WTC11 (cell line): ENCODE measurements around the gene DYNLT1. TPM values are rescaled to one million over a fixed set of nuclear protein-coding genes. Genes with fewer than 3 reads are reported as not detected.

ENCODE experiments used
- ATAC-seq: fragments of 200-7000 bp; cut with Tn5 transposase; 2 replicates; pipeline ENCODE4 v1.10.0; 2021; ENCODE audit warnings: mild to moderate bottlenecking, moderate library complexity
- CTCF ChIA-PET: fragments of 300-600 bp; sonication (Branson Sonifier 250); formaldehyde crosslinking; loops from one replicate; lab custom pipeline; 2021; ENCODE audit warnings: antibody characterized with exemption; lab: Charles Lee
- POLR2A ChIA-PET: fragments of 350-600 bp; sonication (Branson Sonifier 250); formaldehyde crosslinking; loops from one replicate; lab custom pipeline; 2021; ENCODE audit warnings: antibody characterized with exemption; lab: Charles Lee
- DNase-seq: peaks from one replicate; pipeline ENCODE4 v3.0.0; 2021; ENCODE audit warnings: low spot score
- H3K27ac Mint-ChIP-seq: 2 replicates; pipeline ENCODE4 v1.8.0; 2021; ENCODE audit warnings: mixed read lengths
- H3K27me3 Mint-ChIP-seq: 2 replicates; pipeline ENCODE4 v1.8.0; 2021; ENCODE audit warnings: low read depth, mild to moderate bottlenecking, moderate library complexity, mixed read lengths
- H3K36me3 Mint-ChIP-seq: 2 replicates; pipeline ENCODE4 v1.8.0; 2021; ENCODE audit warnings: mixed read lengths
- H3K4me1 Mint-ChIP-seq: 2 replicates; pipeline ENCODE4 v1.8.0; 2022; ENCODE audit warnings: mixed read lengths
- H3K4me3 Mint-ChIP-seq: 2 replicates; pipeline ENCODE4 v1.8.0; 2021; ENCODE audit warnings: mild to moderate bottlenecking, moderate library complexity, mixed read lengths
- H3K9me3 Mint-ChIP-seq: 2 replicates; pipeline ENCODE4 v1.8.0; 2021; ENCODE audit warnings: mixed read lengths
- CBFB ChIP-seq: sonication (generic); formaldehyde crosslinking; IDR thresholded peaks from 2 replicates; pipeline ENCODE4 v1.8.1; 2022; ENCODE audit warnings: mild to moderate bottlenecking, low read depth, missing genetic modification reagents
- E2F4 ChIP-seq: sonication (generic); formaldehyde crosslinking; IDR thresholded peaks from 2 replicates; pipeline ENCODE4 v1.8.1; 2022; ENCODE audit warnings: low read depth, mild to moderate bottlenecking, moderate library complexity, missing genetic modification reagents, borderline replicate concordance
- ERG ChIP-seq: fragments of 250-450 bp; sonication (Bioruptor Pico); IDR thresholded peaks from 2 replicates; pipeline ENCODE4 v1.8.0; 2021; ENCODE audit warnings: mild to moderate bottlenecking
- ESRRA ChIP-seq: sonication (generic); formaldehyde crosslinking; IDR thresholded peaks from 2 replicates; pipeline ENCODE4 v1.8.1; 2022; ENCODE audit warnings: mild to moderate bottlenecking, missing genetic modification reagents, borderline replicate concordance
- FOXJ3 ChIP-seq: sonication (generic); formaldehyde crosslinking; IDR thresholded peaks from 2 replicates; pipeline ENCODE4 v1.9.0; 2021; ENCODE audit warnings: missing genetic modification reagents, mild to moderate bottlenecking, borderline replicate concordance
- FOXP4 ChIP-seq: sonication (generic); formaldehyde crosslinking; IDR thresholded peaks from 2 replicates; pipeline ENCODE4 v1.8.0; 2022; ENCODE audit warnings: mild to moderate bottlenecking, missing genetic modification reagents
- JUN ChIP-seq: sonication (generic); formaldehyde crosslinking; IDR thresholded peaks from 2 replicates; pipeline ENCODE4 v1.8.0; 2023; ENCODE audit warnings: mild to moderate bottlenecking, missing genetic modification reagents
- MXD4 ChIP-seq: fragments of 250-450 bp; sonication (Bioruptor Pico); IDR thresholded peaks from 2 replicates; pipeline ENCODE4 v1.8.0; 2021; ENCODE audit warnings: mild to moderate bottlenecking, moderate library complexity, borderline replicate concordance
- PRDM15 ChIP-seq: sonication (generic); formaldehyde crosslinking; IDR thresholded peaks from 2 replicates; pipeline ENCODE4 v1.8.0; 2022; ENCODE audit warnings: missing genetic modification reagents
- PREB ChIP-seq: sonication (generic); formaldehyde crosslinking; IDR thresholded peaks from 2 replicates; pipeline ENCODE4 v1.8.1; 2022; ENCODE audit warnings: mild to moderate bottlenecking, missing genetic modification reagents, moderate library complexity, borderline replicate concordance
- RORB ChIP-seq: fragments of 250-450 bp; sonication (Bioruptor Pico); IDR thresholded peaks from 2 replicates; pipeline ENCODE4 v1.9.0; 2021; ENCODE audit warnings: mild to moderate bottlenecking
- SP1 ChIP-seq: sonication (generic); formaldehyde crosslinking; conservative IDR thresholded peaks from 2 replicates; pipeline ENCODE4 v1.8.1; 2022; ENCODE audit warnings: missing genetic modification reagents
- USF1 ChIP-seq: sonication (generic); formaldehyde crosslinking; IDR thresholded peaks from 2 replicates; pipeline ENCODE4 v1.8.0; 2022; ENCODE audit warnings: mild to moderate bottlenecking, missing genetic modification reagents
- ZBTB21 ChIP-seq: sonication (generic); formaldehyde crosslinking; IDR thresholded peaks from 2 replicates; pipeline ENCODE4 v1.8.1; 2023; ENCODE audit warnings: mild to moderate bottlenecking, missing genetic modification reagents, borderline replicate concordance
- ZNF232 ChIP-seq: sonication (generic); formaldehyde crosslinking; IDR thresholded peaks from 2 replicates; pipeline ENCODE4 v1.8.0; 2022; ENCODE audit warnings: mild to moderate bottlenecking, missing genetic modification reagents
- total RNA-seq: library from RNA; stranded (reverse); gene quantifications from 3 replicates; pipeline ENCODE4 v1.2.3, GENCODE V29; 2021
- TF ChIP-seq, protein P1 (sequence below): sonication (generic); formaldehyde crosslinking; IDR thresholded peaks from 2 replicates; pipeline ENCODE4 v1.8.0; 2023; ENCODE audit warnings: missing genetic modification reagents
- TF ChIP-seq, protein P2 (sequence below): fragments of 250-450 bp; sonication (Bioruptor Pico); IDR thresholded peaks from 2 replicates; pipeline ENCODE4 v1.9.0; 2021; ENCODE audit warnings: mild to moderate bottlenecking, borderline replicate concordance
- TF ChIP-seq, protein P3 (sequence below): fragments of 250-450 bp; sonication (Bioruptor Pico); conservative IDR thresholded peaks from 2 replicates; pipeline ENCODE4 v1.9.0; 2021; ENCODE audit warnings: mild to moderate bottlenecking

Gene DYNLT1
- total RNA-seq, 1 experiment from 2014 or later, result 79.0 TPM

- Mint-ChIP-seq H3K27me3 (no peaks in the 10 kb centered on the region; the same call in 1 of the 2 replicates), H3K9me3 (no peaks in the 10 kb centered on the region), H3K4me3 (no peak overlapping the region), H3K36me3 (no peaks in the 10 kb centered on the region), H3K4me1 (peaks cover 13% of the 10 kb centered on the region), H3K27ac (no peak overlapping the region)
- ATAC-seq (no peak), DNase-seq (no peak)
- TF ChIP-seq FOXJ3 (CRISPR knock-in tag) (no peak), ERG (no peak), CBFB (CRISPR knock-in tag) (no peak), RORB (CRISPR knock-in tag) (no peak), PREB (CRISPR knock-in tag) (no peak), SP1 (CRISPR knock-in tag) (no peak), ESRRA (CRISPR knock-in tag) (no peak), ZBTB21 (no peak), ZNF232 (CRISPR knock-in tag) (no peak), JUN (CRISPR knock-in tag) (no peak), USF1 (CRISPR knock-in tag) (no peak), FOXP4 (CRISPR knock-in tag) (no peak), E2F4 (no peak), PRDM15 (CRISPR knock-in tag) (no peak), MXD4 (CRISPR knock-in tag) (no peak)
- TF ChIP-seq, protein P1, sequence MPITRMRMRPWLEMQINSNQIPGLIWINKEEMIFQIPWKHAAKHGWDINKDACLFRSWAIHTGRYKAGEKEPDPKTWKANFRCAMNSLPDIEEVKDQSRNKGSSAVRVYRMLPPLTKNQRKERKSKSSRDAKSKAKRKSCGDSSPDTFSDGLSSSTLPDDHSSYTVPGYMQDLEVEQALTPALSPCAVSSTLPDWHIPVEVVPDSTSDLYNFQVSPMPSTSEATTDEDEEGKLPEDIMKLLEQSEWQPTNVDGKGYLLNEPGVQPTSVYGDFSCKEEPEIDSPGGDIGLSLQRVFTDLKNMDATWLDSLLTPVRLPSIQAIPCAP (CRISPR knock-in tag), result no peak
- TF ChIP-seq, protein P2, sequence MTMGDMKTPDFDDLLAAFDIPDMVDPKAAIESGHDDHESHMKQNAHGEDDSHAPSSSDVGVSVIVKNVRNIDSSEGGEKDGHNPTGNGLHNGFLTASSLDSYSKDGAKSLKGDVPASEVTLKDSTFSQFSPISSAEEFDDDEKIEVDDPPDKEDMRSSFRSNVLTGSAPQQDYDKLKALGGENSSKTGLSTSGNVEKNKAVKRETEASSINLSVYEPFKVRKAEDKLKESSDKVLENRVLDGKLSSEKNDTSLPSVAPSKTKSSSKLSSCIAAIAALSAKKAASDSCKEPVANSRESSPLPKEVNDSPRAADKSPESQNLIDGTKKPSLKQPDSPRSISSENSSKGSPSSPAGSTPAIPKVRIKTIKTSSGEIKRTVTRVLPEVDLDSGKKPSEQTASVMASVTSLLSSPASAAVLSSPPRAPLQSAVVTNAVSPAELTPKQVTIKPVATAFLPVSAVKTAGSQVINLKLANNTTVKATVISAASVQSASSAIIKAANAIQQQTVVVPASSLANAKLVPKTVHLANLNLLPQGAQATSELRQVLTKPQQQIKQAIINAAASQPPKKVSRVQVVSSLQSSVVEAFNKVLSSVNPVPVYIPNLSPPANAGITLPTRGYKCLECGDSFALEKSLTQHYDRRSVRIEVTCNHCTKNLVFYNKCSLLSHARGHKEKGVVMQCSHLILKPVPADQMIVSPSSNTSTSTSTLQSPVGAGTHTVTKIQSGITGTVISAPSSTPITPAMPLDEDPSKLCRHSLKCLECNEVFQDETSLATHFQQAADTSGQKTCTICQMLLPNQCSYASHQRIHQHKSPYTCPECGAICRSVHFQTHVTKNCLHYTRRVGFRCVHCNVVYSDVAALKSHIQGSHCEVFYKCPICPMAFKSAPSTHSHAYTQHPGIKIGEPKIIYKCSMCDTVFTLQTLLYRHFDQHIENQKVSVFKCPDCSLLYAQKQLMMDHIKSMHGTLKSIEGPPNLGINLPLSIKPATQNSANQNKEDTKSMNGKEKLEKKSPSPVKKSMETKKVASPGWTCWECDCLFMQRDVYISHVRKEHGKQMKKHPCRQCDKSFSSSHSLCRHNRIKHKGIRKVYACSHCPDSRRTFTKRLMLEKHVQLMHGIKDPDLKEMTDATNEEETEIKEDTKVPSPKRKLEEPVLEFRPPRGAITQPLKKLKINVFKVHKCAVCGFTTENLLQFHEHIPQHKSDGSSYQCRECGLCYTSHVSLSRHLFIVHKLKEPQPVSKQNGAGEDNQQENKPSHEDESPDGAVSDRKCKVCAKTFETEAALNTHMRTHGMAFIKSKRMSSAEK (CRISPR knock-in tag), result no peak
- TF ChIP-seq, protein P3, sequence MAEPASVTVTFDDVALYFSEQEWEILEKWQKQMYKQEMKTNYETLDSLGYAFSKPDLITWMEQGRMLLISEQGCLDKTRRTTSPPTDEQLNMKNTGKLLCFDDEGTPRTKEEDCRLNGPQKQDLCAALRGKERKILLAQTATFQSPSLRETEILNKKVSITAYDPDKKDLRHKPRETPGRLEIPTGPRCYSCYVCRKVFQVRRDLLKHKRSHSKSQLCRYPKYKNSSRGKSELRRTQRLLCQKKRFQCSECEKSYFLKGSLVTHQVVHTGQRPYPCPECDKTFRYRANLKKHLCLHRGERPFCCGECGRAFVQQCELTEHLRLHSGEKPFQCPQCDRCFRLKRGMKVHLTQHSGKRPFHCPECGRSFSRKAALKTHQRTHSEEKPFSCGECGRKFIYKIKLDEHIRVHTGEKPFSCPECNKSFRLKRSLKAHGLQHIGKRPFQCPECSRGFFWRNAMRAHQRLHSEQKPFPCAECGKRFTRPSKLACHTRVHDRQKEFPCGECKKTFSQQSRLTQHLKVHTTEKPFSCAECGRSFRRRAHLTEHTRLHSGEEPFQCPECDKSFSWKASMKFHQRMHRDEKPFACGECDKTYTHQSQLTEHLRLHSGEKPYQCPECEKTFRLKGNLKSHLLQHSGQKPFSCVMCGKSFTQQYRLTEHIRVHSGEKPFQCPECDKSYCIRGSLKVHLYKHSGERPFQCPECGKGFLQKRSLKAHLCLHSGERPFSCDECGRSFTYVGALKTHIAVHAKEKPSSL (CRISPR knock-in tag), result no peak
- ChIA-PET POLR2A (no interaction called here), CTCF (interaction anchor here (1.0 kb wide), 1 partner anchor 16 kb away, joined by 3 read pairs; no protein-coding TSS in a partner anchor)
Measured at GRCh38 chr6:158688860-158689259, 44.3 kb upstream of the DYNLT1 start.
